GM23338 (cell line): ENCODE results near the gene SLC4A8. TPM values are rescaled to one million over a fixed set of nuclear protein-coding genes. Genes with fewer than 3 reads are reported as not detected.

Source experiments
- ATAC-seq: fragments of 200-7000 bp; cut with Tn5 transposase; 3 replicates; pipeline ENCODE4 v1.9.1; 2020
- DNase-seq: peaks from one replicate; pipeline ENCODE4 v3.0.0-alpha.2; 2015; ENCODE audit warnings: low spot score
- H2AFZ ChIP-seq: fragments of 200-600 bp; sonication (generic); 2 replicates; pipeline ENCODE4 v1.8.0; 2016; ENCODE audit warnings: antibody characterized with exemption, mild to moderate bottlenecking, moderate library complexity
- H3F3A ChIP-seq: fragments of 200-600 bp; sonication (generic); replicated peaks from 2 replicates; pipeline ENCODE4 v1.8.0; 2017; ENCODE audit warnings: antibody characterized with exemption, mixed run types, low read depth
- H3K27ac ChIP-seq: fragments of 200-600 bp; sonication (generic); 2 replicates; pipeline ENCODE4 v1.6.1; 2016; ENCODE audit warnings: low read depth
- H3K27me3 ChIP-seq: fragments of 200-600 bp; sonication (generic); 2 replicates; pipeline ENCODE4 v1.8.0; 2016; ENCODE audit warnings: mild to moderate bottlenecking, mixed run types, moderate library complexity; ENCODE audit not compliant: insufficient read depth
- H3K36me3 ChIP-seq: fragments of 200-600 bp; sonication (generic); 2 replicates; pipeline ENCODE4 v1.8.0; 2016; ENCODE audit warnings: mild to moderate bottlenecking; ENCODE audit not compliant: insufficient read depth
- H3K4me1 ChIP-seq: fragments of 200-600 bp; sonication (generic); 2 replicates; pipeline ENCODE4 v1.8.0; 2016; ENCODE audit warnings: mild to moderate bottlenecking, moderate library complexity; ENCODE audit not compliant: insufficient read depth
- H3K4me2 ChIP-seq: fragments of 200-600 bp; sonication (generic); 2 replicates; pipeline ENCODE4 v1.7.1; 2017; ENCODE audit warnings: mixed run types
- H3K4me3 ChIP-seq: fragments of 200-600 bp; sonication (generic); 2 replicates; pipeline ENCODE4 v1.6.1; 2016; ENCODE audit warnings: mixed run types
- H3K79me2 ChIP-seq: fragments of 200-600 bp; sonication (generic); replicated peaks from 2 replicates; pipeline ENCODE4 v1.8.0; 2017; ENCODE audit warnings: mild to moderate bottlenecking; ENCODE audit not compliant: insufficient read depth
- H3K9me2 ChIP-seq: fragments of 200-600 bp; sonication (generic); 2 replicates; pipeline ENCODE4 v1.8.0; 2017; ENCODE audit not compliant: insufficient read depth
- H4K20me1 ChIP-seq: fragments of 200-600 bp; sonication (generic); replicated peaks from 2 replicates; pipeline ENCODE4 v1.8.0; 2017; ENCODE audit warnings: mild to moderate bottlenecking; ENCODE audit not compliant: insufficient read depth
- H3K27ac Mint-ChIP-seq: 2 replicates; pipeline ENCODE4 v1.8.0; 2020; ENCODE audit warnings: inconsistent platforms, mild to moderate bottlenecking, moderate library complexity, mixed read lengths
- H3K27me3 Mint-ChIP-seq: 3 replicates; pipeline ENCODE4 v1.8.0; 2022; ENCODE audit warnings: low read depth, mild to moderate bottlenecking, moderate library complexity, mixed read lengths, inconsistent platforms; ENCODE audit not compliant: insufficient read depth, poor library complexity
- H3K36me3 Mint-ChIP-seq: 3 replicates; pipeline ENCODE4 v1.8.0; 2021; ENCODE audit warnings: low read depth, mild to moderate bottlenecking, inconsistent platforms, moderate library complexity, mixed read lengths
- H3K4me1 Mint-ChIP-seq: 3 replicates; pipeline ENCODE4 v1.8.0; 2020; ENCODE audit warnings: mild to moderate bottlenecking, inconsistent platforms, mixed read lengths
- H3K4me3 Mint-ChIP-seq: 3 replicates; pipeline ENCODE4 v1.8.0; 2021; ENCODE audit warnings: moderate library complexity, mild to moderate bottlenecking, inconsistent platforms, mixed read lengths
- H3K9me3 Mint-ChIP-seq: 3 replicates; pipeline ENCODE4 v1.8.0; 2020; ENCODE audit warnings: moderate library complexity, mild to moderate bottlenecking, inconsistent platforms, mixed read lengths
- CREB1 ChIP-seq: fragments of 250-450 bp; sonication (Bioruptor Pico); IDR thresholded peaks from 2 replicates; pipeline ENCODE4 v1.5.0; 2020; ENCODE audit warnings: low read depth, mild to moderate bottlenecking, moderate library complexity
- EZH2 ChIP-seq: fragments of 200-600 bp; sonication (generic); IDR thresholded peaks from one replicate; pipeline ENCODE4 v1.8.0; 2017; ENCODE audit warnings: antibody characterized with exemption, mild to moderate bottlenecking, low read depth; ENCODE audit not compliant: unreplicated experiment
- EZH2phosphoT487 ChIP-seq: fragments of 200-600 bp; sonication (generic); IDR thresholded peaks from one replicate; pipeline ENCODE4 v1.8.1; 2018; ENCODE audit warnings: antibody characterized with exemption; ENCODE audit not compliant: unreplicated experiment
- JUNB ChIP-seq: IDR thresholded peaks from one replicate; pipeline ENCODE4 v1.6.1; 2016; ENCODE audit warnings: antibody characterized with exemption; ENCODE audit not compliant: unreplicated experiment
- NANOG ChIP-seq: IDR thresholded peaks from 2 replicates; pipeline ENCODE4 v1.6.1; 2016; ENCODE audit warnings: antibody characterized with exemption, borderline replicate concordance
- POLR2AphosphoS5 ChIP-seq: IDR thresholded peaks from 2 replicates; pipeline ENCODE4 v1.6.1; 2016; ENCODE audit warnings: antibody characterized with exemption, low read depth
- STAT1 ChIP-seq: IDR thresholded peaks from one replicate; pipeline ENCODE4 v1.6.1; 2016; ENCODE audit warnings: antibody characterized with exemption; ENCODE audit not compliant: unreplicated experiment
- ZNF114 ChIP-seq: fragments of 250-450 bp; sonication (Bioruptor Pico); IDR thresholded peaks from 2 replicates; pipeline ENCODE4 v1.5.0; 2020; ENCODE audit warnings: mild to moderate bottlenecking, moderate library complexity
- ZNF331 ChIP-seq: fragments of 250-450 bp; sonication (Bioruptor Pico); IDR thresholded peaks from 2 replicates; pipeline ENCODE4 v1.5.0; 2020; ENCODE audit warnings: low read depth, mild to moderate bottlenecking, moderate library complexity
- polyA plus RNA-seq: library from polyadenylated mRNA; unstranded; fragments of >200 nt; fragmentation: Nextera tagmentation; extraction: Ambion mirVana; gene quantifications from 2 replicates; pipeline ENCODE4 v1.2.1, GENCODE V29; 2016
- total RNA-seq: library from RNA; depleted of rRNA; stranded (reverse); fragments of >200 nt; shearing (Covaris generic); gene quantifications from 2 replicates; pipeline ENCODE4 v1.2.3, GENCODE V29; 2014
- TF ChIP-seq, protein P1 (sequence below): IDR thresholded peaks from one replicate; pipeline ENCODE4 v1.6.1; 2018; ENCODE audit warnings: antibody characterized with exemption; ENCODE audit not compliant: unreplicated experiment
- TF ChIP-seq, protein P2 (sequence below): fragments of 250-450 bp; sonication (Bioruptor Pico); IDR thresholded peaks from 2 replicates; pipeline ENCODE4 v1.5.0; 2020; ENCODE audit warnings: mild to moderate bottlenecking, moderate library complexity
- TF ChIP-seq, protein P3 (sequence below), 2 experiments: fragments of 200-600 bp in 1 of 2; sonication (generic) in 1 of 2; conservative IDR thresholded peaks; 2 replicates each; pipeline versions ENCODE4 v1.5.1 to v1.6.1; 2016 to 2017; ENCODE audit warnings: antibody characterized with exemption in 2 of 2, low read depth in 2 of 2, mild to moderate bottlenecking in 2 of 2, moderate library complexity in 1 of 2
- TF ChIP-seq, protein P4 (sequence below): IDR thresholded peaks from 2 replicates; pipeline ENCODE4 v1.6.1; 2016; ENCODE audit warnings: antibody characterized with exemption

SLC4A8 gene
- total and polyA plus RNA-seq, 2 experiments from 2014 or later: 7.6 to 9.2 TPM

DNA sequence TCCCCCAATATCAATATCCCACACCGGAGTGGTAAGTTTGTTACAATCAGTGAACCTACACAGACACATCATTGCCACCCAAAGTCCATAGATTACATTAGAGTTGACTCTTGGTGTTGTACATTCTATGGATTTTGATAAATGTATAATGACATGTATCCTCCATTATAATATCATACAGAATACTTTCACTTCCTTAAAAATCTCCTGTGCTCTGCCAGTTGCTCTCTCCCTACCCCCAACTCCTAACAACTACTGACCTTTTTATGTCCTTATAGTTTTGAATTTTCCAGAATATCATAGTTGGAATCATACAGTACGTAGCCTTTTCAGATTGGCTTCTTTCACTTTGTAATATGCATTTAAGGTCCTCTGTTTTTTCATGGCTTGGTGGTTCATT lies 48.4 kb downstream of the SLC4A8 start:
- no peak for DNase-seq
- no peak overlapping the region for H2AFZ ChIP-seq
- no peak for TF ChIP-seq STAT1
- TF ChIP-seq, protein P1, sequence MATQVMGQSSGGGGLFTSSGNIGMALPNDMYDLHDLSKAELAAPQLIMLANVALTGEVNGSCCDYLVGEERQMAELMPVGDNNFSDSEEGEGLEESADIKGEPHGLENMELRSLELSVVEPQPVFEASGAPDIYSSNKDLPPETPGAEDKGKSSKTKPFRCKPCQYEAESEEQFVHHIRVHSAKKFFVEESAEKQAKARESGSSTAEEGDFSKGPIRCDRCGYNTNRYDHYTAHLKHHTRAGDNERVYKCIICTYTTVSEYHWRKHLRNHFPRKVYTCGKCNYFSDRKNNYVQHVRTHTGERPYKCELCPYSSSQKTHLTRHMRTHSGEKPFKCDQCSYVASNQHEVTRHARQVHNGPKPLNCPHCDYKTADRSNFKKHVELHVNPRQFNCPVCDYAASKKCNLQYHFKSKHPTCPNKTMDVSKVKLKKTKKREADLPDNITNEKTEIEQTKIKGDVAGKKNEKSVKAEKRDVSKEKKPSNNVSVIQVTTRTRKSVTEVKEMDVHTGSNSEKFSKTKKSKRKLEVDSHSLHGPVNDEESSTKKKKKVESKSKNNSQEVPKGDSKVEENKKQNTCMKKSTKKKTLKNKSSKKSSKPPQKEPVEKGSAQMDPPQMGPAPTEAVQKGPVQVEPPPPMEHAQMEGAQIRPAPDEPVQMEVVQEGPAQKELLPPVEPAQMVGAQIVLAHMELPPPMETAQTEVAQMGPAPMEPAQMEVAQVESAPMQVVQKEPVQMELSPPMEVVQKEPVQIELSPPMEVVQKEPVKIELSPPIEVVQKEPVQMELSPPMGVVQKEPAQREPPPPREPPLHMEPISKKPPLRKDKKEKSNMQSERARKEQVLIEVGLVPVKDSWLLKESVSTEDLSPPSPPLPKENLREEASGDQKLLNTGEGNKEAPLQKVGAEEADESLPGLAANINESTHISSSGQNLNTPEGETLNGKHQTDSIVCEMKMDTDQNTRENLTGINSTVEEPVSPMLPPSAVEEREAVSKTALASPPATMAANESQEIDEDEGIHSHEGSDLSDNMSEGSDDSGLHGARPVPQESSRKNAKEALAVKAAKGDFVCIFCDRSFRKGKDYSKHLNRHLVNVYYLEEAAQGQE: no peak
- no peak for TF ChIP-seq JUNB
- TF ChIP-seq POLR2AphosphoS5: no peak
- TF ChIP-seq, protein P2, sequence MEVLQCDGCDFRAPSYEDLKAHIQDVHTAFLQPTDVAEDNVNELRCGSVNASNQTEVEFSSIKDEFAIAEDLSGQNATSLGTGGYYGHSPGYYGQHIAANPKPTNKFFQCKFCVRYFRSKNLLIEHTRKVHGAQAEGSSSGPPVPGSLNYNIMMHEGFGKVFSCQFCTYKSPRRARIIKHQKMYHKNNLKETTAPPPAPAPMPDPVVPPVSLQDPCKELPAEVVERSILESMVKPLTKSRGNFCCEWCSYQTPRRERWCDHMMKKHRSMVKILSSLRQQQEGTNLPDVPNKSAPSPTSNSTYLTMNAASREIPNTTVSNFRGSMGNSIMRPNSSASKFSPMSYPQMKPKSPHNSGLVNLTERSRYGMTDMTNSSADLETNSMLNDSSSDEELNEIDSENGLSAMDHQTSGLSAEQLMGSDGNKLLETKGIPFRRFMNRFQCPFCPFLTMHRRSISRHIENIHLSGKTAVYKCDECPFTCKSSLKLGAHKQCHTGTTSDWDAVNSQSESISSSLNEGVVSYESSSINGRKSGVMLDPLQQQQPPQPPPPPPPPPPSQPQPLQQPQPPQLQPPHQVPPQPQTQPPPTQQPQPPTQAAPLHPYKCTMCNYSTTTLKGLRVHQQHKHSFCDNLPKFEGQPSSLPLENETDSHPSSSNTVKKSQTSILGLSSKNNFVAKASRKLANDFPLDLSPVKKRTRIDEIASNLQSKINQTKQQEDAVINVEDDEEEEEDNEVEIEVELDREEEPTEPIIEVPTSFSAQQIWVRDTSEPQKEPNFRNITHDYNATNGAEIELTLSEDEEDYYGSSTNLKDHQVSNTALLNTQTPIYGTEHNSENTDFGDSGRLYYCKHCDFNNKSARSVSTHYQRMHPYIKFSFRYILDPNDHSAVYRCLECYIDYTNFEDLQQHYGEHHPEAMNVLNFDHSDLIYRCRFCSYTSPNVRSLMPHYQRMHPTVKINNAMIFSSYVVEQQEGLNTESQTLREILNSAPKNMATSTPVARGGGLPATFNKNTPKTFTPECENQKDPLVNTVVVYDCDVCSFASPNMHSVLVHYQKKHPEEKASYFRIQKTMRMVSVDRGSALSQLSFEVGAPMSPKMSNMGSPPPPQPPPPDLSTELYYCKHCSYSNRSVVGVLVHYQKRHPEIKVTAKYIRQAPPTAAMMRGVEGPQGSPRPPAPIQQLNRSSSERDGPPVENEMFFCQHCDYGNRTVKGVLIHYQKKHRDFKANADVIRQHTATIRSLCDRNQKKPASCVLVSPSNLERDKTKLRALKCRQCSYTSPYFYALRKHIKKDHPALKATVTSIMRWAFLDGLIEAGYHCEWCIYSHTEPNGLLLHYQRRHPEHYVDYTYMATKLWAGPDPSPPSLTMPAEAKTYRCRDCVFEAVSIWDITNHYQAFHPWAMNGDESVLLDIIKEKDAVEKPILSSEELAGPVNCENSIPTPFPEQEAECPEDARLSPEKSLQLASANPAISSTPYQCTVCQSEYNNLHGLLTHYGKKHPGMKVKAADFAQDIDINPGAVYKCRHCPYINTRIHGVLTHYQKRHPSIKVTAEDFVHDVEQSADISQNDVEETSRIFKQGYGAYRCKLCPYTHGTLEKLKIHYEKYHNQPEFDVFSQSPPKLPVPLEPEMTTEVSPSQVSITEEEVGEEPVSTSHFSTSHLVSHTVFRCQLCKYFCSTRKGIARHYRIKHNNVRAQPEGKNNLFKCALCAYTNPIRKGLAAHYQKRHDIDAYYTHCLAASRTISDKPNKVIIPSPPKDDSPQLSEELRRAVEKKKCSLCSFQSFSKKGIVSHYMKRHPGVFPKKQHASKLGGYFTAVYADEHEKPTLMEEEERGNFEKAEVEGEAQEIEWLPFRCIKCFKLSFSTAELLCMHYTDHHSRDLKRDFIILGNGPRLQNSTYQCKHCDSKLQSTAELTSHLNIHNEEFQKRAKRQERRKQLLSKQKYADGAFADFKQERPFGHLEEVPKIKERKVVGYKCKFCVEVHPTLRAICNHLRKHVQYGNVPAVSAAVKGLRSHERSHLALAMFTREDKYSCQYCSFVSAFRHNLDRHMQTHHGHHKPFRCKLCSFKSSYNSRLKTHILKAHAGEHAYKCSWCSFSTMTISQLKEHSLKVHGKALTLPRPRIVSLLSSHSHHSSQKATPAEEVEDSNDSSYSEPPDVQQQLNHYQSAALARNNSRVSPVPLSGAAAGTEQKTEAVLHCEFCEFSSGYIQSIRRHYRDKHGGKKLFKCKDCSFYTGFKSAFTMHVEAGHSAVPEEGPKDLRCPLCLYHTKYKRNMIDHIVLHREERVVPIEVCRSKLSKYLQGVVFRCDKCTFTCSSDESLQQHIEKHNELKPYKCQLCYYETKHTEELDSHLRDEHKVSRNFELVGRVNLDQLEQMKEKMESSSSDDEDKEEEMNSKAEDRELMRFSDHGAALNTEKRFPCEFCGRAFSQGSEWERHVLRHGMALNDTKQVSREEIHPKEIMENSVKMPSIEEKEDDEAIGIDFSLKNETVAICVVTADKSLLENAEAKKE (CRISPR knock-in tag): no peak
- no peak for TF ChIP-seq EZH2
- no peak for TF ChIP-seq EZH2phosphoT487
- TF ChIP-seq NANOG: no peak
- no peak for TF ChIP-seq CREB1
- TF ChIP-seq ZNF331 (CRISPR knock-in tag): no peak
- no peak for TF ChIP-seq ZNF114
- TF ChIP-seq, protein P3, sequence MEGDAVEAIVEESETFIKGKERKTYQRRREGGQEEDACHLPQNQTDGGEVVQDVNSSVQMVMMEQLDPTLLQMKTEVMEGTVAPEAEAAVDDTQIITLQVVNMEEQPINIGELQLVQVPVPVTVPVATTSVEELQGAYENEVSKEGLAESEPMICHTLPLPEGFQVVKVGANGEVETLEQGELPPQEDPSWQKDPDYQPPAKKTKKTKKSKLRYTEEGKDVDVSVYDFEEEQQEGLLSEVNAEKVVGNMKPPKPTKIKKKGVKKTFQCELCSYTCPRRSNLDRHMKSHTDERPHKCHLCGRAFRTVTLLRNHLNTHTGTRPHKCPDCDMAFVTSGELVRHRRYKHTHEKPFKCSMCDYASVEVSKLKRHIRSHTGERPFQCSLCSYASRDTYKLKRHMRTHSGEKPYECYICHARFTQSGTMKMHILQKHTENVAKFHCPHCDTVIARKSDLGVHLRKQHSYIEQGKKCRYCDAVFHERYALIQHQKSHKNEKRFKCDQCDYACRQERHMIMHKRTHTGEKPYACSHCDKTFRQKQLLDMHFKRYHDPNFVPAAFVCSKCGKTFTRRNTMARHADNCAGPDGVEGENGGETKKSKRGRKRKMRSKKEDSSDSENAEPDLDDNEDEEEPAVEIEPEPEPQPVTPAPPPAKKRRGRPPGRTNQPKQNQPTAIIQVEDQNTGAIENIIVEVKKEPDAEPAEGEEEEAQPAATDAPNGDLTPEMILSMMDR (conservative IDR thresholded peaks at IDR 0.05; ENCODE audit: low read depth in 2 of 2): no peak
- TF ChIP-seq, protein P4, sequence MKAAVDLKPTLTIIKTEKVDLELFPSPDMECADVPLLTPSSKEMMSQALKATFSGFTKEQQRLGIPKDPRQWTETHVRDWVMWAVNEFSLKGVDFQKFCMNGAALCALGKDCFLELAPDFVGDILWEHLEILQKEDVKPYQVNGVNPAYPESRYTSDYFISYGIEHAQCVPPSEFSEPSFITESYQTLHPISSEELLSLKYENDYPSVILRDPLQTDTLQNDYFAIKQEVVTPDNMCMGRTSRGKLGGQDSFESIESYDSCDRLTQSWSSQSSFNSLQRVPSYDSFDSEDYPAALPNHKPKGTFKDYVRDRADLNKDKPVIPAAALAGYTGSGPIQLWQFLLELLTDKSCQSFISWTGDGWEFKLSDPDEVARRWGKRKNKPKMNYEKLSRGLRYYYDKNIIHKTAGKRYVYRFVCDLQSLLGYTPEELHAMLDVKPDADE: no peak
- H3F3A ChIP-seq: no peaks in the 10 kb centered on the region
- 0 out of 2 replicates have a peak, but pooled peaks cover 11% of the 10 kb centered on the region for H3K36me3 ChIP-seq
- Mint-ChIP-seq H3K9me3 (no peaks in the 10 kb centered on the region), H3K4me3 (no peak overlapping the region), H3K27ac (no peak overlapping the region), H3K4me1 (no peaks in the 10 kb centered on the region; the same call in 2 of the 3 replicates), H3K27me3 (no peaks in the 10 kb centered on the region), H3K36me3 (peaks cover 2% of the 10 kb centered on the region; the same call in 1 of the 3 replicates)
- H3K4me1 ChIP-seq: no peaks in the 10 kb centered on the region
- H3K27ac ChIP-seq: no peak overlapping the region
- no peaks in the 10 kb centered on the region for H4K20me1 ChIP-seq
- no peaks in the 10 kb centered on the region for H3K27me3 ChIP-seq
- no peak overlapping the region for H3K4me3 ChIP-seq
- no peaks in the 10 kb centered on the region for H3K9me2 ChIP-seq
- no peak for ATAC-seq
- no peaks in the 10 kb centered on the region for H3K79me2 ChIP-seq
- no peak overlapping the region for H3K4me2 ChIP-seq
